Trophoblast cell (in vitro differentiated cells and primary cell): ENCODE results near the gene CPSF6. TPM values are rescaled to one million over a fixed set of nuclear protein-coding genes. Genes with fewer than 3 reads are reported as not detected.
"Not testable (repeated sequence)": the region's sequence is repeated elsewhere in the genome, so short reads cannot be mapped to it uniquely, and the experiment has no call there.

ENCODE experiments used
- DNase-seq, 2 donors: peaks; one replicate each; pipeline ENCODE4 v3.0.0-alpha.2; 2016
- H2AFZ ChIP-seq: 2 replicates; pipeline ENCODE4 v1.6.1; 2013; ENCODE audit warnings: low read length, moderate library complexity, mild to moderate bottlenecking; ENCODE audit not compliant: insufficient read depth, poor library complexity
- H2AK5ac ChIP-seq: 2 replicates; pipeline ENCODE4 v1.6.1; 2013; ENCODE audit warnings: mild to moderate bottlenecking, low read length
- H2BK120ac ChIP-seq: 2 replicates; pipeline ENCODE4 v1.6.1; 2013; ENCODE audit warnings: low read length, mild to moderate bottlenecking, moderate library complexity; ENCODE audit not compliant: insufficient read depth, poor library complexity
- H2BK12ac ChIP-seq: 2 replicates; pipeline ENCODE4 v1.6.1; 2013; ENCODE audit warnings: mild to moderate bottlenecking, low read length, moderate library complexity
- H2BK5ac ChIP-seq: 2 replicates; pipeline ENCODE4 v1.6.1; 2013; ENCODE audit warnings: low read length, low read depth, moderate library complexity, mild to moderate bottlenecking; ENCODE audit not compliant: poor library complexity
- H3K14ac ChIP-seq: 2 replicates; pipeline ENCODE4 v1.6.1; 2013; ENCODE audit warnings: mild to moderate bottlenecking, low read length
- H3K18ac ChIP-seq: 2 replicates; pipeline ENCODE4 v1.6.1; 2013; ENCODE audit warnings: mild to moderate bottlenecking, low read length
- H3K23ac ChIP-seq: 2 replicates; pipeline ENCODE4 v1.6.1; 2013; ENCODE audit warnings: low read length
- H3K27ac ChIP-seq: 2 replicates; pipeline ENCODE4 v1.5.1; 2013; ENCODE audit warnings: low read depth, mild to moderate bottlenecking, inconsistent platforms, low read length, moderate library complexity
- H3K27me3 ChIP-seq: 2 replicates; pipeline ENCODE4 v1.6.1; 2013; ENCODE audit warnings: inconsistent platforms, mild to moderate bottlenecking, low read length, moderate library complexity; ENCODE audit not compliant: insufficient read depth
- H3K36me3 ChIP-seq, 2 experiments: 1 replicate in 1 of 2; 2 replicates in 1 of 2; pipeline ENCODE4 v1.6.1; 2013; ENCODE audit warnings: low read length in 2 of 2, mild to moderate bottlenecking in 2 of 2, moderate library complexity in 1 of 2; ENCODE audit not compliant: insufficient read depth in 2 of 2, control insufficient read depth in 1 of 2
- H3K4ac ChIP-seq: 2 replicates; pipeline ENCODE4 v1.6.1; 2013; ENCODE audit warnings: low read depth, mild to moderate bottlenecking, low read length, moderate library complexity
- H3K4me1 ChIP-seq, 2 experiments: 1 replicate in 1 of 2; 2 replicates in 1 of 2; pipeline ENCODE4 v1.6.1; 2013; ENCODE audit warnings: low read length in 2 of 2, mild to moderate bottlenecking in 2 of 2, moderate library complexity in 1 of 2; ENCODE audit not compliant: insufficient read depth in 2 of 2, control insufficient read depth in 1 of 2
- H3K4me2 ChIP-seq: 2 replicates; pipeline ENCODE4 v1.6.1; 2013; ENCODE audit warnings: inconsistent platforms, mild to moderate bottlenecking, low read length, moderate library complexity
- H3K4me3 ChIP-seq: 2 replicates; pipeline ENCODE4 v1.5.1; 2013; ENCODE audit warnings: mild to moderate bottlenecking, low read depth, low read length, inconsistent platforms
- H3K79me1 ChIP-seq: one replicate; pipeline ENCODE4 v1.6.1; 2013; ENCODE audit warnings: low read length
- H3K79me2 ChIP-seq: 2 replicates; pipeline ENCODE4 v1.6.1; 2013; ENCODE audit warnings: low read length, mild to moderate bottlenecking; ENCODE audit not compliant: control insufficient read depth, insufficient read depth, poor library complexity
- H3K9ac ChIP-seq: 2 replicates; pipeline ENCODE4 v1.6.1; 2013; ENCODE audit warnings: mild to moderate bottlenecking, low read length
- H3K9me3 ChIP-seq: 2 replicates; pipeline ENCODE4 v1.6.1; 2013; ENCODE audit warnings: low read depth, mild to moderate bottlenecking, control low read depth, inconsistent platforms, low read length; ENCODE audit not compliant: insufficient read depth
- H4K12ac ChIP-seq: 2 replicates; pipeline ENCODE4 v1.6.1; 2013; ENCODE audit warnings: low read depth, mild to moderate bottlenecking, low read length, moderate library complexity
- H4K8ac ChIP-seq: 2 replicates; pipeline ENCODE4 v1.6.1; 2013; ENCODE audit warnings: low read depth, mild to moderate bottlenecking, low read length, moderate library complexity
- H4K91ac ChIP-seq: one replicate; pipeline ENCODE4 v1.6.1; 2013; ENCODE audit warnings: low read depth, mild to moderate bottlenecking, low read length, moderate library complexity
- WGBS: extraction: QIAGEN DNeasy Blood & Tissue Kit; methylation state at CpG from one replicate; pipeline ENCODE4 v1.1.7; 2013; ENCODE audit warnings: missing lambda C conversion rate; ENCODE audit not compliant: insufficient read length, insufficient coverage; ENCODE audit errors: extremely low coverage; 5-methylcytosine and 5-hydroxymethylcytosine counted together
- polyA plus RNA-seq: library from polyadenylated mRNA; stranded (reverse); fragments of 200-250 nt; gene quantifications from 2 replicates; pipeline ENCODE4 v1.2.3, GENCODE V29; 2013

The CPSF6 gene, protein sequence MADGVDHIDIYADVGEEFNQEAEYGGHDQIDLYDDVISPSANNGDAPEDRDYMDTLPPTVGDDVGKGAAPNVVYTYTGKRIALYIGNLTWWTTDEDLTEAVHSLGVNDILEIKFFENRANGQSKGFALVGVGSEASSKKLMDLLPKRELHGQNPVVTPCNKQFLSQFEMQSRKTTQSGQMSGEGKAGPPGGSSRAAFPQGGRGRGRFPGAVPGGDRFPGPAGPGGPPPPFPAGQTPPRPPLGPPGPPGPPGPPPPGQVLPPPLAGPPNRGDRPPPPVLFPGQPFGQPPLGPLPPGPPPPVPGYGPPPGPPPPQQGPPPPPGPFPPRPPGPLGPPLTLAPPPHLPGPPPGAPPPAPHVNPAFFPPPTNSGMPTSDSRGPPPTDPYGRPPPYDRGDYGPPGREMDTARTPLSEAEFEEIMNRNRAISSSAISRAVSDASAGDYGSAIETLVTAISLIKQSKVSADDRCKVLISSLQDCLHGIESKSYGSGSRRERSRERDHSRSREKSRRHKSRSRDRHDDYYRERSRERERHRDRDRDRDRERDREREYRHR
- polyA plus RNA-seq, result 48.6 and 50.7 TPM in 2 replicates

DNA sequence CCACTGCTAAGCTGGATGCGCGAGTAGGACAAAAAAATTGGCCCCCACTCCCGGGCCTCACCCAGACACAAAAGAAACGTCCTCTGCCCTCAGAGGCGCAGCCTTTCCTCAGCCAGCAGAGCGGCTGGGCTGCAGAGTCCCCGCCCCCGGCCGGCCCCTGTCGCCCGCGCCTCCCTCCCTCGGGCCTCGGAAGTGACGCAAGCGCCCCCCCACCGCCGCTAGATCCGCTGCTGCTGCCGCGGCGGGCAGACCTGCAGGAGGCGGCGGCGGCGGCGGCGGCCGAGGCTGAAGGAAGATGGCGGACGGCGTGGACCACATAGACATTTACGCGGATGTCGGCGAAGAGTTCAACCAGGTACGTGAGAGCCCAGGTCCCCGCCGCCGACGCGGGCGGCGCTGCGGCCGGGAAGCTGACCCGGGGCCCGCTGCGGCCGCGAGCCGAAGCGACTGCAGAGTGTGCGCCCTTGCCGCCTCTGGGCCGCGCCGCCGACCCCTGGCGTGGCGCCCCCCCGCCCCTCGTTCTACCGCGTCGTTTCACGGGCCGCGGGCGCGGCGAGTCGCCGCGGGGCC lies at the start of gene CPSF6:
CPSF6 (plus strand) TSS at position 218 of the 570 bp plus-strand sequence; CDS start at position 296, 78 bp downstream.
- peaks cover 7% of the 10 kb centered on the region for H3K79me1 ChIP-seq
- peak within 1 kb of the TSS; percentile 71 for H2BK120ac ChIP-seq
- peak within 1 kb of the TSS; percentile 94 for H4K91ac ChIP-seq
- peak within 1 kb of the TSS; percentile 97 for H3K27ac ChIP-seq
- no peaks in the 10 kb centered on the region for H3K9me3 ChIP-seq
- peak within 1 kb of the TSS; percentile 36 for H4K12ac ChIP-seq
- peak within 1 kb of the TSS; percentile 95 for H4K8ac ChIP-seq
- peak within 1 kb of the TSS; percentile 83 for H2BK5ac ChIP-seq
- peaks cover 0 to 3% of the 10 kb centered on the region in 2 experiments for H3K4me1 ChIP-seq
- no peaks in the 10 kb centered on the region for H3K27me3 ChIP-seq
- peak within 1 kb of the TSS; percentile 94 for H3K9ac ChIP-seq
- H2BK12ac ChIP-seq, result no peak within 1 kb of the TSS
- DNase-seq, result peak; percentile 96 to 97
- H2AFZ ChIP-seq, result peak within 1 kb of the TSS; percentile 92
- no CpG with 5 or more reads among the region's 75 CpGs for WGBS
- H3K4me2 ChIP-seq, result peak within 1 kb of the TSS; percentile 92
- peak within 1 kb of the TSS; percentile 94 for H3K14ac ChIP-seq
- peak within 1 kb of the TSS; percentile 49 for H2AK5ac ChIP-seq
- peak within 1 kb of the TSS; percentile 98 for H3K4me3 ChIP-seq
- H3K36me3 ChIP-seq, result peaks cover 2 to 3% of the 10 kb centered on the region in 2 experiments
- H3K4ac ChIP-seq, result peak within 1 kb of the TSS; percentile 73
- no peak within 1 kb of the TSS for H3K23ac ChIP-seq
- peak within 1 kb of the TSS; percentile 96 for H3K18ac ChIP-seq
- H3K79me2 ChIP-seq, result peaks cover 15% of the 10 kb centered on the region

DNA sequence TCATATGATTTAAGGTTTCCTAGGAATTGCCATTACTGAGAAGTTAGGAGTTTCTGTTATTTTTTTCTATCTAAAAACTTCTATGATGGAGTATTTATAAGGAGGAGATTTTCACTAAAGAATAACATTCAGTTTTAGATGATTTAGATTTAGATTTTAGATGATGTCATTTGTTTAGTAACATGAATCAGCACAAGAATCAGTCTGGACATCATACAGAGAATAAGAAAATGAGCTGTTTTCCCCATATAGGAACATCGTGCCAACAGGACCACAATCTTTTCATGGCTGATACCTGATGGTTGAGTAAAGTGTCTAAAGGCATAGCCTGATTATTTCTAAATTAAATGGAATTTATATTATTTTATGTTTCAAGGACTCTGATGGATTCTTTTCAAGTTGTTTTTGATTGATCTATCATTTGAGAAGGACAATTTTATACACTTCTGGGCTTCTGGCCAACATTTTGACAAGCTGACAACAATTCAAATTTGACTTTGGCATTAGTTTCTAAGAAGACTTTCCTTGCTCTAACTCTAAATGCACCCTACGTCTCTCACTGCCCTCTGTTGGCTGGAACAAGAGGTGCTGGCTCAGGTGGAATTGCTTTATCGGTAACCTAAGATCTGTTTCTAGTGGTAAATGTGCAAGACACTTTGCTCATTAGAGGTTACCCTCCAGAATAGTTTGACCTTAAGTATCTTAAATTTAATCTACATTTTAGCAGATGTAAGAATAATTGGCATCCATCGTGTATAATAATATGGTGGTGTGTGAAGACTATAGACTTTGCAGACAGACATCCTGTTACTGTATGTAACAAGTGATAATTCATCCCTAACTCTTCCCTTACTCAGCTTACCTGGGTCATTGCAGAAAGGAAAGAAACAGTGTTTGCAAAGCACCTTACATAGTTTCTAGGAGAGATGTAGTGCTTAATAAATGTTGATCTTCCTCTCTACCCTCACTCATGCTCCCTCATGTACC lies 42.8 kb upstream of the CPSF6 start:
- H3K27me3 ChIP-seq, result no peaks in the 10 kb centered on the region

DNA sequence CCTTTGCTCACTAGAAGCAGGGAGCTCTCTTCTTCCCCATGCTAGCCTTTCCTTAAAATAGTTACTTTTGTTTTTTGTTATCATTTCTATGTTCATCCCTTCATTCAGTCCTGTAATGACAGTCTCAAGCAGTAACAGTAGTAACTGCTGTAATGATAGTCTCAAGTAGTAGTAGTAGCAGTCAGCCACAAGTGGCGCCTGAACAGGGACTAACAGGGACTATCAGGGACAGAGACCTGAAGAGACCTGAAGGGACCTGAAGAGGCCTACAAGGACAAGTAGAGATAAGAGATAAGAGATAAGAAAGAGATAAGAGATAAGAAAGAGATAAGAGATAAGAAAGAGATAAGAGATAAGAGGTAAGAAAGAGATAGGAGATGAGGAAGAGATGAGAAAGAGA lies 39.4 kb upstream of the CPSF6 start:
- H2AFZ ChIP-seq, H4K91ac ChIP-seq, H4K12ac ChIP-seq, H3K79me2 ChIP-seq, H3K36me3 ChIP-seq, H2BK12ac ChIP-seq, H3K79me1 ChIP-seq, H2BK5ac ChIP-seq, H3K27me3 ChIP-seq, H3K23ac ChIP-seq, H3K4ac ChIP-seq, H2BK120ac ChIP-seq, H3K4me1 ChIP-seq, H3K9ac ChIP-seq, DNase-seq, H3K18ac ChIP-seq, H3K4me3 ChIP-seq, H3K27ac ChIP-seq, H3K14ac ChIP-seq, H3K4me2 ChIP-seq, H3K9me3 ChIP-seq, H4K8ac ChIP-seq, H2AK5ac ChIP-seq: not testable (repeated sequence)
- no CpG with 5 or more reads among the region's 1 CpG for WGBS

More for the DNA sequence above, 42.8 kb upstream of the CPSF6 start:
- Histone ChIP-seq H2BK12ac (no peak overlapping the region), H3K27ac (no peak overlapping the region), H2BK120ac (no peak overlapping the region), H3K4ac (no peak overlapping the region), H2AK5ac (no peak overlapping the region), H3K4me3 (no peak overlapping the region), H3K14ac (no peak overlapping the region), H4K91ac (no peak overlapping the region), H3K9ac (no peak overlapping the region), H3K18ac (no peak overlapping the region), H4K12ac (no peak overlapping the region), H3K4me2 (no peak overlapping the region), H2BK5ac (no peak overlapping the region), H3K4me1 (no peaks in the 10 kb centered on the region), H3K79me2 (no peaks in the 10 kb centered on the region), H4K8ac (no peak overlapping the region), H3K36me3 (no peaks in the 10 kb centered on the region), H3K79me1 (no peaks in the 10 kb centered on the region), H3K23ac (no peak overlapping the region), H3K9me3 (peaks cover 7% of the 10 kb centered on the region), H2AFZ (no peak overlapping the region)
- peak in 1 of 2 donors; percentile 7 for DNase-seq
- WGBS, result no CpG with 5 or more reads among the region's 4 CpGs

- Histone ChIP-seq H2BK12ac (no peak overlapping the region), H2BK120ac (no peak overlapping the region), H4K8ac (no peak overlapping the region), H3K4me1 (no peaks in the 10 kb centered on the region), H4K12ac (no peak overlapping the region), H3K79me1 (no peaks in the 10 kb centered on the region), H3K18ac (no peak overlapping the region), H3K9ac (no peak overlapping the region), H2AK5ac (no peak overlapping the region), H3K4me3 (no peak overlapping the region), H3K4ac (no peak overlapping the region), H3K27ac (no peak overlapping the region), H2BK5ac (no peak overlapping the region), H4K91ac (no peak overlapping the region), H2AFZ (no peak overlapping the region), H3K36me3 (no peaks in the 10 kb centered on the region), H3K27me3 (no peaks in the 10 kb centered on the region), H3K9me3 (peaks cover under 1% of the 10 kb centered on the region), H3K4me2 (no peak overlapping the region), H3K79me2 (no peaks in the 10 kb centered on the region), H3K23ac (no peak overlapping the region), H3K14ac (no peak overlapping the region)
- peak; percentile 4 to 53 for DNase-seq
- no CpG with 5 or more reads among the region's 4 CpGs for WGBS
Measured at GRCh38 chr12:69204191-69204590, 35.2 kb upstream of the CPSF6 start.
